HepG2 (cell line): Measurements from ENCODE around the gene ASB4. TPM values are rescaled to one million over a fixed set of nuclear protein-coding genes. Genes with fewer than 3 reads are reported as not detected.

Source experiments
- AFF4 ChIP-seq: sonication (generic); formaldehyde crosslinking; IDR thresholded peaks from 2 replicates; pipeline ENCODE4 v1.4.0; 2020; ENCODE audit warnings: missing genetic modification reagents
- BCL6 ChIP-seq: IDR thresholded peaks from 2 replicates; pipeline ENCODE4 v1.6.1; 2016; ENCODE audit warnings: missing genetic modification reagents, missing compliant biosample characterization
- FOXP1 ChIP-seq, 2 experiments: fragments of 450-650 bp in 1 of 2; IDR thresholded peaks; 2 replicates each; pipeline ENCODE4 v1.6.1; 2017 to 2018; ENCODE audit warnings: antibody characterized with exemption in 1 of 2
- GABPB1 ChIP-seq: IDR thresholded peaks from 2 replicates; pipeline ENCODE4 v1.6.1; 2016; ENCODE audit warnings: mild to moderate bottlenecking, missing genetic modification reagents, moderate library complexity, missing compliant biosample characterization
- HMG20A ChIP-seq: IDR thresholded peaks from 2 replicates; pipeline ENCODE4 v1.6.1; 2016; ENCODE audit warnings: borderline replicate concordance
- HNF4A ChIP-seq: sonication (generic); formaldehyde crosslinking; IDR thresholded peaks from 2 replicates; pipeline ENCODE4 v1.4.0; 2020; ENCODE audit warnings: missing genetic modification reagents
- HOMEZ ChIP-seq: IDR thresholded peaks from 2 replicates; pipeline ENCODE4 v1.6.1; 2016; ENCODE audit warnings: low read depth
- NCOA5 ChIP-seq: sonication (generic); formaldehyde crosslinking; IDR thresholded peaks from 2 replicates; pipeline ENCODE4 v1.4.0; 2020; ENCODE audit warnings: missing genetic modification reagents
- RCOR2 ChIP-seq: IDR thresholded peaks from 2 replicates; pipeline ENCODE4 v1.6.1; 2016; ENCODE audit warnings: missing biosample characterization, missing genetic modification reagents
- SAFB2 ChIP-seq: sonication (generic); formaldehyde crosslinking; IDR thresholded peaks from 2 replicates; pipeline ENCODE4 v1.5.1; 2020; ENCODE audit warnings: missing genetic modification reagents, low read depth, mild to moderate bottlenecking, borderline replicate concordance
- SOX5 ChIP-seq: IDR thresholded peaks from 2 replicates; pipeline ENCODE4 v1.6.1; 2016; ENCODE audit warnings: borderline replicate concordance
- SOX6 ChIP-seq, 2 experiments: fragments of 450-650 bp in 1 of 2; sonication (generic) in 1 of 2; formaldehyde crosslinking in 1 of 2; IDR thresholded peaks; 2 replicates each; pipeline versions ENCODE4 v1.4.0 to v1.6.1; 2017 to 2020; ENCODE audit warnings: antibody characterized with exemption in 1 of 2, mild to moderate bottlenecking in 1 of 2, missing genetic modification reagents in 1 of 2
- YEATS2 ChIP-seq: sonication (generic); formaldehyde crosslinking; IDR thresholded peaks from 2 replicates; pipeline ENCODE4 v1.4.0; 2020; ENCODE audit warnings: missing genetic modification reagents, borderline replicate concordance
- ZNF878 ChIP-seq: sonication (generic); formaldehyde crosslinking; IDR thresholded peaks from 2 replicates; pipeline ENCODE4 v1.8.1; 2023; ENCODE audit warnings: mild to moderate bottlenecking, missing genetic modification reagents, moderate library complexity
- polyA plus RNA-seq, 8 experiments: library from polyadenylated mRNA; depleted of rRNA in 3 of 8; stranded (reverse) in 7 of 8; unstranded in 1 of 8; fragments of >200 nt; fragmentation: Illumina TruSeq in 4 of 8; extraction: Trizol in 4 of 8; gene quantifications; 2 replicates each; pipeline versions ENCODE4 v1.2.1 to v1.2.3, GENCODE V29; 2011 to 2016; ENCODE audit warnings: low read depth in 4 of 8, missing spikeins in 1 of 8, mixed read lengths in 1 of 8; ENCODE audit not compliant: insufficient read depth in 1 of 8
- total RNA-seq, 5 experiments: library from RNA; depleted of rRNA; stranded (reverse); fragments of >200 nt; fragmentation: Illumina TruSeq; extraction: Trizol; gene quantifications; 2 replicates each; pipeline ENCODE4 v1.2.3, GENCODE V29; 2016; ENCODE audit warnings: low read depth in 1 of 5

Gene ASB4
- total and polyA plus RNA-seq, 2 of the 13 experiments (the other 11 are each of a cell fraction or from before 2014, with no cell fraction given): 1.1 to 4.0 TPM

GRCh38 chr7:95493844-95494243, 8.1 kb downstream of the ASB4 start (continued):
- TF ChIP-seq AFF4 (CRISPR knock-in tag) (no peak), SOX5 (CRISPR knock-in tag) (peak; percentile 72; the same call in 1 of the 2 replicates), HMG20A (CRISPR knock-in tag) (peak; percentile 73; the same call in 1 of the 2 replicates), BCL6 (CRISPR knock-in tag) (peak; percentile 39; the same call in 1 of the 2 replicates), SAFB2 (CRISPR knock-in tag) (no peak), FOXP1 (IDR thresholded peaks at IDR 0.05) (no peak), FOXP1 (CRISPR knock-in tag; IDR thresholded peaks at IDR 0.05) (peak; percentile 65; the same call in 1 of the 2 replicates), ZNF878 (CRISPR knock-in tag) (0 out of 2 replicates have a peak, but pooled peaks have one; percentile 27), NCOA5 (CRISPR knock-in tag) (no peak), GABPB1 (CRISPR knock-in tag) (no peak), HOMEZ (CRISPR knock-in tag) (0 out of 2 replicates have a peak, but pooled peaks have one; percentile 41), RCOR2 (CRISPR knock-in tag) (peak; percentile 41; the same call in 1 of the 2 replicates), HNF4A (CRISPR knock-in tag) (peak; percentile 32; the same call in 1 of the 2 replicates), YEATS2 (CRISPR knock-in tag) (no peak), SOX6 (IDR thresholded peaks at IDR 0.05) (no peak), SOX6 (CRISPR knock-in tag; IDR thresholded peaks at IDR 0.05) (peak; percentile 49)
